Measurements from ENCODE around the gene A1BG.

A1BG gene

GRCh38 chr19:58300620-58301019, 52.7 kb downstream of the A1BG start:
- no peak for DNase-seq (ENCODE audit: low spot score)

GRCh38 chr19:58296104-58296503, 57.2 kb downstream of the A1BG start:
- DNase-seq (ENCODE audit: low spot score): no peak
